Jurkat, Clone E6-1 (cell line): ENCODE results near the gene WDR59.
A peak's percentile ranks its signal among the peaks of the same experiment; 100 is the strongest.
"Not testable (repeated sequence)": the region's sequence is repeated elsewhere in the genome, so short reads cannot be mapped to it uniquely, and the experiment has no call there.

Source experiments
- DNase-seq: peaks from one replicate; pipeline ENCODE4 v3.0.0-alpha.2; 2011; ENCODE audit warnings: low read depth, low spot score
- H3K4me3 ChIP-seq: 2 replicates; pipeline ENCODE4 v1.5.1; 2011; ENCODE audit warnings: mild to moderate bottlenecking, low read length, control low read depth, moderate library complexity

WDR59 gene

DNA sequence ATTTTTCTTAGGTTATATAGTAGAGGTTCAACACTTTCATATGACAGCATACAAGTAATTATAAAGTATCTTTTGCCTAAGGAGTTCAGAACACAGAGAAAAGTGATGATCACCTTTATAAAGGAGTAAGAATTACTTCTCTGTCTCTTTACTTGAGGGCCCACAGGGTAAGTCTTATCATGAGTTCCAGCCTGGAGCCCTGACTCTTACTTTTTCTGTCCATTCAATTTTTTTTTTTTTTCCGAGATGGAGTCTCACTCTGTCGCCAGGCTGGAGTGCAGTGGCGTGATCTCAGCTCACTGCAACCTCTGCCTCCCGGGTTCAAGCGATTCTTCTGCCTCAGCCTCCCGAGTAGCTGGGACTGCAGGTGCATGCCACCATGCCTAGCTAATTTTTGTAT lies 28.2 kb upstream of the WDR59 start:
- not testable (repeated sequence) for DNase-seq, H3K4me3 ChIP-seq

DNA sequence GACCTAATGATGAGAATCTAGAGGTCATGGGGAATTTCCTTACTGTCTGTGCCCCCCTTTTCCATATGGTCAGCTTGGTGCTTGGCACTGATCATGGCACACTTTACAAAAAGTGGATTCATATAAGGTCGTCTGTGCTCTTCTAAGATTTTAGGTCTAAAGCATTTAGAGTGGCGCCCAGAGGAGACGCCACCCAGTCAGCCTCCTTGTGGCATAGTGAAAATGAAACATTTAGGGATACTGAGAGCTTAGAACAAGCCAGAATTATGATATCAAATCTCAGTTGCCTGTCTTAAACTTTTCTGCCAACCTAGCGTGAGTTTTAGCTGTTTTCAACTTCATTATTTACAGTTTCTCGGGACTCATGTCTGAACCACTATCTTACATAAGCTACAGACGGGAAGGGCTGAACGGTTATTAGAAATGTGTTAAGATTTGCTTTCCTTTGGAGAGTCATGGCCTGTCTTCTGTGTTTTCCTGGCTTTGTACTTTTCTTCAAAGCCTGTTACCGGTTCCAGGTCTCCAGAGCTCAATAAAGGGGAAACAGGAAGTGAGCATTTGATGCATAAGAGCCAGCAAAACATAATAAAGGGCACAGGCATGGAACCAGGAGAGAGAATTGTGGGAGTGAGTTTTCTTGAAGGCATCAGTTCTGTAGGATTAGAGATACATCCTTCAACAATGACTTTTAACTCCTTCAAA lies 27.6 kb upstream of the WDR59 start:
- no peak for DNase-seq
- no peak overlapping the region for H3K4me3 ChIP-seq

DNA sequence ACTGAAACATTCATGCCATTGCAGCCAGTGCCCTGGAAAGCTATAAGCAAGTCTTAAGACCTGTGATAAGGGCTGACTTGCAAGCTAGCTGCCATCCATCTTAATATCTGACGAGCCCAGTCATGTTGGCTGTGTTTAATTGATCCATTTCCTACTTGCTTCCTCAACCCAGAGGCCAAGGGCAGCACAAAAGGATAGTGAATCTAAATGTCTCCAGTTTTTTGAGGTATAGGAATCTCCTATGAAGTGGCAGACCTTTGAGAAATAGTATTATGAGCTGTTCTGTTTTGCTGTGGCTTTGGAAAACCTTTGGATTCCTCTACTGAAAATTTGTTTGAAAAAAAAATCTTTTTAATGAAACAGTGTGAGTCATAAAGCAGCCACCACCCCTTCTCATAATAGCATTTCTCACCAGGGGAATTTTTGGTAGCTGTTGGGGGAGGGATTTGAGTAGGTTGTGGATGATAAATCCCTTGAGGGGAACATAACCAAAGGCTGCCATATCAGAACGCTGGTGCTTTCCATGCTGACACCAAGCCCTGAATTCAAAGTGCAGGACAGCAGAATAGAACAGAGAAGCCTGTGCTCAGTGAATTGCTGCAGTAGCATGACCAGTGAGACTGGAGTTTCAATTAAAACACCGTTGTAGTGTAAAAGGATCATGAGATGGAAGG lies 26.8 kb upstream of the WDR59 start:
- H3K4me3 ChIP-seq, result no peak overlapping the region
- no peak for DNase-seq

DNA sequence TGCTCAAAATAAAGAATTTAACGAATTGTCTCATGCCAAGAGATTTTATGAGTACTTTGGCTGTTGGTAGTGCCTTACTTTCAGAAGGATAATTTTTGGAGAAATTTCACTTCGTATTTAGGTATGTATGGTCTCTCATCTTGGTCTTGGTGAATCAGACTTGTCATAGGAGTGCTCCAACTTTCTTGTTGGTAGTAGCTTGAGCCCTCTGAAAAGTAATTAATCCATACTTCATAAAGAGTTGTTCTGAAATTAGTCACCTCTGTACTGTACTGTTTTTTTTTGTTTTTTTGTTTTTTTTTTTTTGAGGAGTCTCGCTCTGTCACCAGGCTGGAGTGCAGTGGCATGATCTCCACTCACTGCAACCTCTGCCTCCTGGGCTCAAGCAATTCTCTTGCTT lies 25.5 kb upstream of the WDR59 start:
- no peak for DNase-seq
- no peak overlapping the region for H3K4me3 ChIP-seq

DNA sequence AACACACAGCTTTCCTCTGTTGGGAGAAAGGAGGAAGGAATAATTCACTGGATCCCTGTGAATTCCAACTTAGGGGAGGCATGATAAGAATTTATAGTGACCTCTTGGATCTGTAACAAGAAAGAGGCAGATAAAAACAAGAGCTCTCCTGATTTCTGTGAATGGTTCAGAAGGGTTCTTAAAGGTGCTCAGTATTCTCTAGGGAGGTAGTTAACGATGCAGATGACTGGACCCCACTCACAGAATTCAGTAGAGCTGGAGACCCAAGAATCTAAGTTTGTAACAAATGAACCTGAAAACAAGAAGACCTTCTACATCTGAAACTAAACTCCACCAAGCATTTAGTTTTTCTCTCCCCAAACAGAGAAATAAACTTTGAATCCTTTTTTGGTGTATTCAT lies 22.5 kb upstream of the WDR59 start:
- DNase-seq, result no peak
- no peak overlapping the region for H3K4me3 ChIP-seq

DNA sequence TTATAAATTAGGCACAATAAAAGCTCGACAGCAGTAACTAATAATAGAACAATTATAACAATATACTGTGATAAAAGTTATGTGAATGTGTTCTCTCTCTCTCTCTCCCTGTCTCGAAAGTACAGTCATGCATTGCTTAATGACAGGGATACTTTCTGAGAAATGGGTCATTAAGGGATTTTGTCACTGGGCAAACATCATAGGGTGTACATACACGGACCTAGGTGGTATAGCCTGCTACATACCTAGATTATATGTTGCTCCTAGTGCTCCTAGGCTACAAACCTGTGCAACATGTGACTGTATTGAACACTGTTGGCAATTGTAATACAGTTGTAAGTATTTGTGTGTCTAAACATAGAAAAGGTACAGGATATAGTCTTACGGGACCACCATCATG lies 20.8 kb upstream of the WDR59 start:
- DNase-seq, result no peak
- H3K4me3 ChIP-seq, result no peak overlapping the region

DNA sequence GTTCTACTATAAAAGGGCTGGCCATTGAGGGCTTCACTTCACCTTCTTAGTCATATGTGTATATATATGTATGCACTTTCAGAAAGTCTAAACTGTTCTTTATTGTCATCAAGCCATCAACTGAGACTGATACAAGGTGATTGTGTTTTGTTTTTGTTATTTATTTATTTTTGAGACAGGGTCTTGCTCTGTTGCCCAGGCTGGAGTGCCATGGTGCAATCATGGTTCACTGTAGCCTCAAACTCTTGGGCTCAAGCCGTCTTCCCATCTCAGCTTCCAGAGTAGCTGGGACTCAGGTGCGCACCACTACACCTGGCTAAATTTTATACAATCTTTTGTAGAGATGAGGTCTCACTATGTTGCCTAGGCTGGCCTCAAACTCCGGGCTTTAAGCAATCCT lies 19.5 kb upstream of the WDR59 start:
- H3K4me3 ChIP-seq, result no peak overlapping the region
- DNase-seq, result no peak

DNA sequence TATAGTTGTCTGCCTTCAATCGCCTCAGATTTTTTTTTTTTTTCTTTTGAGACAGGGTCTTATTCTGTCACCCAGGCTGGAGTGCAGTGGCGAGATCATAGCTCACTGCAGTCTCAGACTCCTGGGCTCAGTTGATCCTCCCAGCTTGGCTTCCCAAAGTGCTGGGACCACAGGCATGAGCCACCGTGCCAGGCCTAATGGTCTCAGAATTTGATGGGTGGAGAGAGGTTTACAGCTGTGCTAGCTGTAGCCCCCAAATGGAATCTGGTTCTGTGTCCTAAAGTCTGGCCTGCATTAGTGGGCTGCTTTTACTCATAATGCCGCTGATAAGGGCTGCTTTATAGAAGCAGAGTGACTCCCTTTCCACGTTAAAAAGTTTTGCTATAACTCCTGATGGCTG lies 19.0 kb upstream of the WDR59 start:
- H3K4me3 ChIP-seq, result no peak overlapping the region
- no peak for DNase-seq

DNA sequence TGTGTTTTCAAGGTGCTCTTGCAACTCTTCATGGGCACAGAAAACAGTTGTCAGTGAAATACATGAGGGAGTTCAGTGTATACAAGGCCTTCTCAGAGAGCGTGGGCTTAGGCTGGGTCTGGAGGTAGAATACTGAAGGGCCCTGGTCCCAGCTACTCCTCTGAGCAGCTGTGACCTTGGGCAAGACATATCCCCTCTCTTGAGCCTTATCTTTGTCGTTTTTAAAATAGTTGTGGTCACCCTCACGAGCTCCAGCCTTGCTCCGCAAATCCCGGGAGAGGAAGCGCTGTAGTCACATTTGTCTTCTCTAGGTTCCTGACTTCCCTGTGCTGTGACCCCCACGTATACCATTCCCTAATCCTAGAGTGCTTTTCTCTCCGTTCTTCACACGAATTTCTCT lies 17.6 kb upstream of the WDR59 start:
- no peak for DNase-seq
- H3K4me3 ChIP-seq, result no peak overlapping the region

DNA sequence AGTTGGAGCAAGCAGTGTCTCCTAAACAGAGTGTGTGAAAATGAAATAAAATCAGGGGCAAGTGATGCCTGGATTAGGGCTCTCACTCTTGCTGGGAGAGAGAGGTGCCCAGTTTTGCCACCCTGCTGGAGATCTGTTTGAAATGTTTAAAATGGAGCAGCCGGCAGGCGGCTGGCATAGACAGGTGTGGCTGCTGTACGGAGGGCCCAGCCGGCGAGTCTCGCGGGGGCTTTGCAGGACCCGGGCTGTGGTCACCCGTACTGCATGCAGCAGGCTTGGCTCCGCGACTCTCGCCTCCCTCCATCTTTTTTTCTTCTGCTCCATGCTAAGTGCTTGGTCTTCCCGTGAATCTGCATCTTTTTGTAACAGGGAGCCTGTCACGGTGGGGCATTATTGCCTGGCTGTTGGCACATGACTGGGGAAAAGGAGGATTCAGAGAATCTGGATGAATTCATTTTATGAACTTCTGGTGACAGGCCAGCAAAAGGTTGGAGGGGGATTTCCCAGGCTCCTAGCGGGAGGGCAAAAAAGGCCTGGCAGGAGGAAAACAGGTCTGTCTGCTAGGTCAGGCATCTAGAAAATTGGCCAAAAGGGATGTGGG lies 15.7 kb upstream of the WDR59 start:
- peak overlapping the region; percentile 97 for H3K4me3 ChIP-seq
- no peak for DNase-seq

DNA sequence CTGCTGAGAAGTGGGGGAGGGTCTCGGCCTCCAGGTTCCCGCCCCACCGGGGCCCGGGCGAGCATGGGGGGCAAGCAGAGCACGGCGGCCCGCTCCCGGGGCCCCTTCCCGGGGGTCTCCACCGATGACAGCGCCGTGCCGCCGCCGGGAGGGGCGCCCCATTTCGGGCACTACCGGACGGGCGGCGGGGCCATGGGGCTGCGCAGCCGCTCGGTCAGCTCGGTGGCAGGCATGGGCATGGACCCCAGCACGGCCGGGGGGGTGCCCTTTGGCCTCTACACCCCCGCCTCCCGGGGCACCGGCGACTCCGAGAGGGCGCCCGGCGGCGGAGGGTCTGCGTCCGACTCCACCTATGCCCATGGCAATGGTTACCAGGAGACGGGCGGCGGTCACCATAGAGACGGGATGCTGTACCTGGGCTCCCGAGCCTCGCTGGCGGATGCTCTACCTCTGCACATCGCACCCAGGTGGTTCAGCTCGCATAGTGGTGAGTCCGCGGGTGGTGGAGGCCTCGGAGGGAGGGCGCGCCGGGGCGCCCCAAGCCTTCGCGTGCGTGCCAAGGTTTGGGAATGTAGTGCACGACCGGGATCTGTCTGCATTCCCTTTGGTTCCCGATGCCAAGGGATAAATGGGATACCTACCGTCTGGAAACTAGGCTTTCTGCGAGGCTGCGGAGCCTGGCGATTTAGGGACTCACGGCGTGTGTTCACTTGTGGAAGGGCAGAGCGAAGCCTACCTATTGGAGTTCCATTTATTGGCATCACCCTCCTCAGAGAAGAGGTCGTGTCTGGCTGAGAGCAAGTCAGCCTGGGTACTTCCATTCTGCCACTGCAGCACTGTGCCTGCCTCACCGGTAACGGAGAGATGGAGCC lies 14.9 kb upstream of the WDR59 start:
- peak; percentile 37 for DNase-seq
- H3K4me3 ChIP-seq, result peak overlapping the region; percentile 97

DNA sequence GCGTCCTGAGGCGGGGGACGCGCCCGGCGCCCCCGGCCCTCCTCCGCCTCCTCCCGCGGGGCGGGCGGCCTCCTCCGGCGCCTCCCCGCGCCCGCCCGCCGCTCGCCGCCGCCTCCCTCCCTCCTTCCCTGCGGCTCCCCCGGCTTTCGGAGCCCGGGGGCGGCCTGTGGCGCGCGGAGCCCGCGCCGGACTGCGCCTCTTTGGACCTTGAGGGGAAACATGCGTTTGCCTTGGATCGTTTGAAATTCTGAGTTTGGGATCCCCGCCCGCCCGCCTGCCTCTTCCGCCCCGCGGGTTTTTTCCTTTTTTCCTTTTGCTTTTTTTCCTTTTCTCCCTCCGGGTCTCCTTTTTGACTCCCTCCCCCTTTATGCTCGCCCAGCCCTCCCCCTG lies 14.3 kb upstream of the WDR59 start:
- no peak for DNase-seq
- peak overlapping the region; percentile 97 for H3K4me3 ChIP-seq

DNA sequence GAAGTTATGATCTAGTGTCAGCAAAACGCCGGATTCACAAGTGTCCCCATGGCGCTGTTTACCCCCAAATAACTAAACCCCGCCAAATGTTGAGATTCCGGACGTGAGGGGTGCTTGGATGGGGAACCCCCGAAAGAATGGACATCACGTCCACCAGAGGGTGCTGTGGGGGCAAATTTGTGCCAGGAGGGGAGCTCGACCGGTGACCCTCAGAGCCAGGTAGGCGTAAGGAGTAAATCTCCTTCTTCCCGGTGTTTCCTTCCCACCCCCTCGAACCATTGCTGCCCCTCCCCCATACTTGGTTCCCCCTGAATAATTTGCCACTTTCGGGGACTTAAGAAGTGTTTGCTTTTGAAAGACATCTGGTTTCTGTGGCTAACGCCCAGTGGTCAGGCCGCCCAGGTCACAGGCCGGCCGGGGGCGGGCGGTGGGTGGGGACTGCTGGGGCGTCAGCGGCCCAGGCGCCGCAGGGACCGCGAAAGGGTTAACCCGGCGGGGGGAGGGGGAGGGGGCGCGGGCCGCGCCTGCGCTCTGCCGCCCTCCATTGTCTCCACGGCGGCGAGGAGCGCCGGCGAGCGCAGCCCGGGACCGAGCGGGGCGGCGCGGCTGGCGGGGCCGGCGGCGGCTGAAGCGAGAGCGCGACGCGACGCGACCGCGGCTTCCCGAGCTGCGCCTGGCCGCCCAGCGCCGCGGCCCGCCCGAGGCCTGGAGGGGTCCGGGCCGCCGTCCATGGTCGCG lies 13.7 kb upstream of the WDR59 start, which contains the start of gene ZNRF1:
TSS of gene ZNRF1 (plus strand) at position 544 of the 738 bp plus-strand sequence. CDS start 648 bp downstream, outside the sequence.
- DNase-seq, result peak; percentile 73
- peak within 1 kb of the TSS; percentile 97 for H3K4me3 ChIP-seq

DNA sequence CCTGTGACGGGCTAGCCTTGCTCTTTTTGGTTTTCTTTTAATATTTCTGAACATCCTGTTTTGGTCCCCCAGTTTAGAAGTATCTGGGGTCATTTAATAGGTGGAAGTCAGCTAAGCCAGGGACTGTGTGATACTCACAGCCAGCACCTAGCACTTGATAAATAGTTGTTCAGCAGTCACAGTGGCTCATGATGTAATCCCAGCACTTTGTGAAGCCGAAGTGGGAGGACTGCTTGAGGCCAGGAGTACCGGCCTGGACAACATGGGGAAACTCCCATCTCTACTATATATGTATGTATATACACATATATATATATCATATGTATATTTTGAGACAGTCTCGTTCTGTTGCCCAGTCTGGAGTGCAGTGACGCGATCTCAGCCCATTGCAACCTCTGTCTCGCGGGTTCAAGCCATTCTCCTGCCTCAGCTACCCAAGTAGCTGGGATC lies 12.1 kb upstream of the WDR59 start:
- H3K4me3 ChIP-seq, result no peak overlapping the region

DNA sequence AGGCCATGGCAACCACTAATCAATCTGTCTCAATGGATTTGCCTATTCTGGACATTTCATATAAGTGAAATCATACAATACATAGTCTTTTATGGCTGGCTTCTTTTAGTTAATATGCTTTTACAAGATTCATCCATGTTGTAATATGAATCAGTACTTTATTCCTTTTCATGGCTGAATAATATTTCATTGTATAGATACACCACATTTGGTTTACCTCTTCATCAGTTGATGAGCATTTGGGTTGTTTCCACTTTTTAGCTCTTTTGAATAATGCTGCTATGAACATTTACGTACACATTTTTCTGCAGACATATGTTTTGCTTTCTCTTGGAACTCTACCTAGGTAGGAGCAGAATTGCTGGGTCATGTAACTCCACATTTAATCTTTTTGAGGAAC lies 11.1 kb upstream of the WDR59 start:
- no peak for DNase-seq
- H3K4me3 ChIP-seq, result no peak overlapping the region

More for the DNA sequence above, 12.1 kb upstream of the WDR59 start:
- DNase-seq, result no peak

DNA sequence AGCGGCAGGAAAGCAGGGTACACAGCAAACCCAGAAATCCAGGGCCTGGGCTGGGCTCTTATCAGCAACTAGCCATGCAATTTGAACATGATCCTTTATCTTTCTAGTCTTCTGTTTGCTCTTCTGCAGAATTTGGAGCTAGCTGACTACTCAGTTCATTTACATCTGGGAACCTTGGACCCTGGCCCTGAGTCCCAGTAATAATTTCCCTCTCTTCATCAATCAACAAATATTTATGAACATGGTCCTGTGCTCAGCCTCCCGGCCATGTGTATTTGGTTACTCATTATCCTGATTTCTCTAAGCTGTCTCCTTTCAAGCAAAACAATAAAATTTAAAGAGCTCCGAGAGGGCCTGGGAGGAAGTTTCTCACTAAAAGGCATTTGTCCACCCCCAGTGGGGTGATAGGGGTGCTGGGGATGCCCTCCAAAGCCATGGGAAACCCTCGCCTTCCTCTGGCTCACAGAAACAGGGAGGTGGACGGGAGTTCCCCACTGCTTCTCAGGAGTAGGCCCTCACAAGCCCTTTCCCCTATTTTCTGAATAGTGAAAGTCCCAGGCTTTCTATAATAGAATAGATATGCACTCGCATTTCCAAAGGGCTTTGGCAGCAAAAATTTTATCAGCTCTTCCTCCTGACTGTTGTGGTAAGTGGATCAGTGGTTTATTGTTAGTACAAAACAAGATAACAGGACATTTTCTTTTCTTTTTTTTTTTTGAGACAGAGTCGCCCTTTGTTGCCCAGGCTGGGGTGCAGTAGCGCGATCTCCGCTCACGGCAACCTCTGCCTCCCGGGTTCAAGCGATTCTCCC lies 6.9 kb upstream of the WDR59 start:
- no peak for DNase-seq
- H3K4me3 ChIP-seq, result no peak overlapping the region

DNA sequence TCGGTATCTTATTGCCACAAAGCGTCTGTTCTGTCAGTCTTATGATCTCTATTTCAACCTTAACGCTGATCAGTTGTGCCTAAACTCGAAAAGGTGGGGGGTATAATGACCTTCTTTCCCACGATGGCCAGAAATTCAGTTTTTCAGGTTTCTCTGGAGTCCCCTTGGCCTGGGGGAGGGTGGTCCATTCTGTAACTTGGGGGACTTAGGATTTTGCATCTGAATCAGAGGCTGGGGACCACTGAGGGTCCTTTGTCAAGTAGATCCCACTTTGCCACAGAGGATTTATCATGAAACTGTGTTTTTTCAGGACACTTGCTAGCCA lies 6.3 kb upstream of the WDR59 start:
- no peak overlapping the region for H3K4me3 ChIP-seq
- DNase-seq, result no peak

DNA sequence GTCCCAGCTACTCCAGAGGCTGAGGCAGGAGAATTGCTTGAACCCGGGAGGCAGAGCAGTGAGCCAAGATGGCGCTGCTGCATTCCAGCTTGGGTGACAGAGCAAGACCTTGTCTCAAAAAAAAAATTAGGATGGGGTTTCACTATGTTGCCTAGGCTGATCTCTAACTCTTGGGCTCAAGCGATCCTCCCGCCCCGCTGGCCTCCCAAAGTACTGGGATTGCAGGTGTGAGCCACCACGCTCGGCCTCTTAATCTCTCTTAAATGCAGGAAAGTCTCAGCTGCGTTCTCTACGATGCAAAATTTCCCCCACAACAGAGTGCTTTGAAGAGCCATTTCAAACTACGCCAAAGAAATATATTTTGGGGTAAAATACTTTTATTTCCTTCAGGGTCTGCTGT lies 5.9 kb upstream of the WDR59 start:
- no peak overlapping the region for H3K4me3 ChIP-seq
- no peak for DNase-seq
